Measurements from ENCODE around the gene APOLD1. TPM values are rescaled to one million over a fixed set of nuclear protein-coding genes. Genes with fewer than 3 reads are reported as not detected.

APOLD1 gene
- total RNA-seq, 2 donors from 2014 or later, result 1.8 to 3.2 TPM

DNA sequence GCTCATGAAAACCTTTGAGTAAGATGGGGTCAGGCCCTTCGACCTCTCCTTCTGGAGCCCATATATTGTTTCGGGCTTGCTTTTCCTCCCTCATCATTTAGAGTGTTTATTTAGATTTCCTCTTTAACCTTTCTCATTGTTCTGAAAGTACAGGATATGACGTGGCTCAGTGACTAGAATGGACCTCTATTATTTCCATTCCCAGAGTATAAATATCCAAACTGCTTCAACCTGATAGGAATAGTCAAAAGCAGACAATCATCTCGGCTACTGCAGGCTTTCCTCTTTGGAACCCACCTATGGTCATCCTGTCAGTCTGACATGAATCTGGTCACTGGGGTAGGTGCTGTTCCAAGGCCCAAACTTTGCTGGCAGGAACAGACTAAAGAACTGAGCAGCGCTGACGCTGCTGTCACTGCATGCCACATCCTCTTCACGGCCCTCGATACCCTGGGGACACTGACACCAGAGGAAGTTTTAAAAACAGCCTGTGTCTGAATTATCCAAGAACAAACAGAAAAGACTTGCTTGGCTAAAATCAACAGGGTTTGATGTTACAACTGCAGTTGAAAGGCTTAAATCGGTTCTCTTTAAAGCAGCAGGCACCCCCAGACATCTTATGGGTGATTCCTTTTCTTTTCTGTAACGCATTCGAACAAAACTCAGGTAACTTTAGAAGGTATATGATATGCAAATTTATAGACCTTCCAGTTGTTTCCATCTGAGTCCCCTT is 22.7 kb downstream of the APOLD1 start:
- Histone ChIP-seq H3K36me3 (ENCODE audit: control insufficient read depth, insufficient read depth, low read length) (no peaks in the 10 kb centered on the region), H3K27me3 (ENCODE audit: control insufficient read depth, insufficient read depth, low read length, poor library complexity, severe bottlenecking) (no peaks in the 10 kb centered on the region), H3K9ac (ENCODE audit: extremely low read depth, low read length, poor library complexity, severe bottlenecking) (no peak overlapping the region), H3K4me1 (ENCODE audit: control insufficient read depth, insufficient read depth, low read length) (peaks cover 8% of the 10 kb centered on the region), H3K27ac (ENCODE audit: low read depth, low read length) (no peak overlapping the region), H3K4me3 (ENCODE audit: low read length) (no peak overlapping the region), H3K9me3 (ENCODE audit: control insufficient read depth, low read length) (no peaks in the 10 kb centered on the region)
- TF ChIP-seq, protein P1, sequence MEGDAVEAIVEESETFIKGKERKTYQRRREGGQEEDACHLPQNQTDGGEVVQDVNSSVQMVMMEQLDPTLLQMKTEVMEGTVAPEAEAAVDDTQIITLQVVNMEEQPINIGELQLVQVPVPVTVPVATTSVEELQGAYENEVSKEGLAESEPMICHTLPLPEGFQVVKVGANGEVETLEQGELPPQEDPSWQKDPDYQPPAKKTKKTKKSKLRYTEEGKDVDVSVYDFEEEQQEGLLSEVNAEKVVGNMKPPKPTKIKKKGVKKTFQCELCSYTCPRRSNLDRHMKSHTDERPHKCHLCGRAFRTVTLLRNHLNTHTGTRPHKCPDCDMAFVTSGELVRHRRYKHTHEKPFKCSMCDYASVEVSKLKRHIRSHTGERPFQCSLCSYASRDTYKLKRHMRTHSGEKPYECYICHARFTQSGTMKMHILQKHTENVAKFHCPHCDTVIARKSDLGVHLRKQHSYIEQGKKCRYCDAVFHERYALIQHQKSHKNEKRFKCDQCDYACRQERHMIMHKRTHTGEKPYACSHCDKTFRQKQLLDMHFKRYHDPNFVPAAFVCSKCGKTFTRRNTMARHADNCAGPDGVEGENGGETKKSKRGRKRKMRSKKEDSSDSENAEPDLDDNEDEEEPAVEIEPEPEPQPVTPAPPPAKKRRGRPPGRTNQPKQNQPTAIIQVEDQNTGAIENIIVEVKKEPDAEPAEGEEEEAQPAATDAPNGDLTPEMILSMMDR (conservative IDR thresholded peaks at IDR 0.05), result no peak
- WGBS, 2 experiments (ENCODE audit: insufficient coverage in 1 of 2, insufficient read length in 1 of 2), result 83 to 87% methylated on average over 9 to 10 of the region's 11 CpGs
- H3K27ac Mint-ChIP-seq, result no peak overlapping the region
- H3K36me3 Mint-ChIP-seq (ENCODE audit: low read depth), result no peaks in the 10 kb centered on the region
- no peaks in the 10 kb centered on the region for H3K27me3 Mint-ChIP-seq (ENCODE audit: insufficient read depth)
- H3K9me3 Mint-ChIP-seq, result no peaks in the 10 kb centered on the region
- no peak overlapping the region for H3K4me3 Mint-ChIP-seq
- peaks cover 47% of the 10 kb centered on the region for H3K4me1 Mint-ChIP-seq
- DNase-seq, result no peak

DNA sequence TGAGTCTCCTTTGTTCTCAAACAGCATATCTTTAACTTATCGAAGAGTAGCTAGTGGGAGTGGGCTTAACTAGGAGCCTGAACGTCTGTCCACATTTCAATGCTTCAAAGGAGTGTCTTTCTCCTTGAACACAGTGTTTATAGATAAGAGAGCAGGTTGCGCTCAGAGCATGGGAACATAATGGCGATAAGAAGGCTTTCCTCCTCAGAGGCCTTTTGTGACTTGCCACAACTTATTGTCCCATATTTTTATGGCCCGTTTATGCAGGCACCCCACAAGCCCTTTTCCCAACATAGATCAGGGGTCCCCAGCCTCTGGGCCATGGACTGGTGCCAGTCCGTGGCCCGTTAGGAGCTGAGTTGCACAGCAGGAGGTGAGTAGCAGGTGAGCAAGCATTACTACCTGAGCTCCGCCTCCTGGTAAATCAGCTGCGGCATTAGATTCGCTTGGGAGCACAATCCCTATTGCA is 25.1 kb downstream of the APOLD1 start:
- Histone ChIP-seq H3K4me3 (ENCODE audit: low read length) (no peak overlapping the region), H3K4me1 (ENCODE audit: control insufficient read depth, insufficient read depth, low read length) (peaks cover 6% of the 10 kb centered on the region), H3K27me3 (ENCODE audit: control insufficient read depth, insufficient read depth, low read length, poor library complexity, severe bottlenecking) (no peaks in the 10 kb centered on the region), H3K36me3 (ENCODE audit: control insufficient read depth, insufficient read depth, low read length) (peaks cover 14% of the 10 kb centered on the region), H3K9ac (ENCODE audit: extremely low read depth, low read length, poor library complexity, severe bottlenecking) (no peak overlapping the region), H3K27ac (ENCODE audit: low read depth, low read length) (no peak overlapping the region), H3K9me3 (ENCODE audit: control insufficient read depth, low read length) (no peaks in the 10 kb centered on the region)
- 67 to 86% methylated on average over 9 to 10 of the region's 10 CpGs for WGBS, 2 experiments (ENCODE audit: insufficient coverage in 1 of 2, insufficient read length in 1 of 2)
- Mint-ChIP-seq H3K36me3 (ENCODE audit: low read depth) (peaks cover 14% of the 10 kb centered on the region), H3K4me1 (peaks cover 49% of the 10 kb centered on the region), H3K4me3 (no peak overlapping the region), H3K9me3 (no peaks in the 10 kb centered on the region), H3K27me3 (ENCODE audit: insufficient read depth) (no peaks in the 10 kb centered on the region), H3K27ac (no peak overlapping the region)
- TF ChIP-seq, protein P1 (conservative IDR thresholded peaks at IDR 0.05), result no peak
- peak; percentile 65 for DNase-seq

DNA sequence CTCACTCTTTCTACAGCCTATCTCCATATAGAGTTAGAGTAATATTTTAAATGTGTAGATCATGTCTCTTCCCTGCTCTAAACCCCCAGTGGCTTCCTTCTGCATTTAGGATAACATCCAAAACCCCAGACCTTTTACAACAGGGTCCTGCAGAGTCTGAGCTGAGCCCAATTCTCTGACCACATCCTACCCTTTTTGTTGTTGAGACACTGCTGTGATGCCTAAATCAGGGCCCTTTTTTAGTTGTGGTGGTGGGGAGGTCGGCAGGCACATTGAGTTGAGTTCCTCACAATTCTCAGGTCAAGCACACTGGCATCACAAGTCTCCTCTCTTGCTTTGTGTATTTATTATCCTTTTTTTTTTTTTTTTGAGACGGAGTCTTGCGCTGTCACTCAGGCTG is 25.9 kb downstream of the APOLD1 start:
- Mint-ChIP-seq H3K9me3 (no peaks in the 10 kb centered on the region), H3K4me3 (no peak overlapping the region), H3K27me3 (ENCODE audit: insufficient read depth) (no peaks in the 10 kb centered on the region), H3K27ac (no peak overlapping the region), H3K4me1 (peaks cover 50% of the 10 kb centered on the region), H3K36me3 (ENCODE audit: low read depth) (peaks cover 20% of the 10 kb centered on the region)
- no peak overlapping the region for H3K27ac ChIP-seq (ENCODE audit: low read depth, low read length)
- H3K4me3 ChIP-seq (ENCODE audit: low read length), result no peak overlapping the region
- no peak overlapping the region for H3K9ac ChIP-seq (ENCODE audit: extremely low read depth, low read length, poor library complexity, severe bottlenecking)
- WGBS, 2 experiments (ENCODE audit: insufficient coverage in 1 of 2, insufficient read length in 1 of 2), result 96 to 100% methylated on average over 1 to 3 of the region's 3 CpGs
- peaks cover 21% of the 10 kb centered on the region for H3K36me3 ChIP-seq (ENCODE audit: control insufficient read depth, insufficient read depth, low read length)
- no peak for DNase-seq
- no peaks in the 10 kb centered on the region for H3K9me3 ChIP-seq (ENCODE audit: control insufficient read depth, low read length)
- TF ChIP-seq, protein P1 (conservative IDR thresholded peaks at IDR 0.05), result no peak
- peaks cover 6% of the 10 kb centered on the region for H3K4me1 ChIP-seq (ENCODE audit: control insufficient read depth, insufficient read depth, low read length)
- no peaks in the 10 kb centered on the region for H3K27me3 ChIP-seq (ENCODE audit: control insufficient read depth, insufficient read depth, low read length, poor library complexity, severe bottlenecking)
